H9 (cell line): ENCODE measurements around the gene MICAL3. TPM values are rescaled to one million over a fixed set of nuclear protein-coding genes. Genes with fewer than 3 reads are reported as not detected.

Experiments used
- DNase-seq: peaks from one replicate; pipeline ENCODE4 v3.0.0-alpha.2; 2017
- H2AFZ ChIP-seq: one replicate; pipeline ENCODE4 v1.6.1; 2013; ENCODE audit warnings: mild to moderate bottlenecking, low read length, control low read depth, moderate library complexity
- H2AK5ac ChIP-seq: 2 replicates; pipeline ENCODE4 v1.6.1; 2013; ENCODE audit warnings: low read length, control low read depth, mixed read lengths; ENCODE audit not compliant: insufficient read length
- H2BK120ac ChIP-seq: one replicate; pipeline ENCODE4 v1.6.1; 2013; ENCODE audit warnings: low read depth, mild to moderate bottlenecking, low read length, control low read depth, inconsistent platforms; ENCODE audit not compliant: poor library complexity, severe bottlenecking
- H2BK12ac ChIP-seq: 2 replicates; pipeline ENCODE4 v1.6.1; 2013; ENCODE audit warnings: low read length, control low read depth, mixed read lengths, low read depth; ENCODE audit not compliant: insufficient read length
- H2BK15ac ChIP-seq: 2 replicates; pipeline ENCODE4 v1.6.1; 2013; ENCODE audit warnings: low read depth, low read length, control low read depth
- H2BK20ac ChIP-seq: one replicate; pipeline ENCODE4 v1.6.1; 2013; ENCODE audit warnings: low read depth, mild to moderate bottlenecking, low read length, control low read depth, inconsistent platforms; ENCODE audit not compliant: poor library complexity, severe bottlenecking
- H2BK5ac ChIP-seq: 2 replicates; pipeline ENCODE4 v1.6.1; 2013; ENCODE audit warnings: low read length, control low read depth, mixed read lengths; ENCODE audit not compliant: insufficient read length
- H3K14ac ChIP-seq: 2 replicates; pipeline ENCODE4 v1.6.1; 2013; ENCODE audit warnings: low read length, control low read depth; ENCODE audit not compliant: insufficient read depth
- H3K18ac ChIP-seq: 2 replicates; pipeline ENCODE4 v1.6.1; 2013; ENCODE audit warnings: low read depth, mild to moderate bottlenecking, mixed read lengths, low read length, control low read depth; ENCODE audit not compliant: insufficient read length
- H3K23ac ChIP-seq: 2 replicates; pipeline ENCODE4 v1.6.1; 2013; ENCODE audit warnings: low read length, control low read depth, mixed read lengths, low read depth; ENCODE audit not compliant: insufficient read length
- H3K23me2 ChIP-seq: 2 replicates; pipeline ENCODE4 v1.6.1; 2013; ENCODE audit warnings: low read depth, mild to moderate bottlenecking, mixed read lengths, low read length, control low read depth; ENCODE audit not compliant: insufficient read length, poor library complexity, severe bottlenecking
- H3K27ac ChIP-seq: 2 replicates; pipeline ENCODE4 v1.5.1; 2013; ENCODE audit warnings: low read length, control low read depth, mixed read lengths, low read depth; ENCODE audit not compliant: insufficient read length
- H3K27me3 ChIP-seq: 2 replicates; pipeline ENCODE4 v1.6.1; 2013; ENCODE audit warnings: low read length, control low read depth, inconsistent platforms; ENCODE audit not compliant: insufficient read depth
- H3K4ac ChIP-seq: 2 replicates; pipeline ENCODE4 v1.6.1; 2013; ENCODE audit warnings: low read depth, mild to moderate bottlenecking, control low read depth, inconsistent platforms, low read length, moderate library complexity
- H3K4me1 ChIP-seq: 2 replicates; pipeline ENCODE4 v1.6.1; 2013; ENCODE audit warnings: low read length, control low read depth, inconsistent platforms; ENCODE audit not compliant: insufficient read depth
- H3K4me2 ChIP-seq: 2 replicates; pipeline ENCODE4 v1.6.1; 2013; ENCODE audit warnings: low read length, control low read depth, mixed read lengths; ENCODE audit not compliant: insufficient read length, insufficient read depth
- H3K56ac ChIP-seq: 2 replicates; pipeline ENCODE4 v1.6.1; 2013; ENCODE audit warnings: low read depth, mild to moderate bottlenecking, mixed read lengths, low read length, control low read depth; ENCODE audit not compliant: insufficient read length
- H3K79me1 ChIP-seq: 2 replicates; pipeline ENCODE4 v1.6.1; 2013; ENCODE audit warnings: low read depth, mild to moderate bottlenecking, moderate library complexity, low read length, control low read depth, inconsistent platforms; ENCODE audit not compliant: insufficient read depth, poor library complexity, severe bottlenecking
- H3K79me2 ChIP-seq: 2 replicates; pipeline ENCODE4 v1.6.1; 2013; ENCODE audit warnings: low read length, control low read depth, inconsistent platforms; ENCODE audit not compliant: insufficient read depth
- H3K9ac ChIP-seq: 2 replicates; pipeline ENCODE4 v1.6.1; 2013; ENCODE audit warnings: low read length, control low read depth, mixed read lengths; ENCODE audit not compliant: insufficient read length; ENCODE audit errors: extremely low read depth
- H3K9me3 ChIP-seq: one replicate; pipeline ENCODE4 v1.6.1; 2013; ENCODE audit warnings: low read depth, low read length, inconsistent platforms; ENCODE audit not compliant: control insufficient read depth
- H3T11ph ChIP-seq: one replicate; pipeline ENCODE4 v1.6.1; 2013; ENCODE audit warnings: mild to moderate bottlenecking, low read length, control low read depth, inconsistent platforms
- H4K20me1 ChIP-seq: one replicate; pipeline ENCODE4 v1.6.1; 2013; ENCODE audit not compliant: control insufficient read depth, insufficient read length, insufficient read depth
- H4K5ac ChIP-seq: 2 replicates; pipeline ENCODE4 v1.6.1; 2013; ENCODE audit warnings: low read depth, mild to moderate bottlenecking, mixed read lengths, low read length, control low read depth; ENCODE audit not compliant: insufficient read length
- H4K8ac ChIP-seq: replicated peaks from 2 replicates; pipeline ENCODE4 v1.6.1; 2013; ENCODE audit warnings: low read length, control low read depth, mixed read lengths, low read depth; ENCODE audit not compliant: insufficient read length
- H4K91ac ChIP-seq: 2 replicates; pipeline ENCODE4 v1.6.1; 2013; ENCODE audit warnings: low read depth, mild to moderate bottlenecking, moderate library complexity, mixed read lengths, low read length, control low read depth; ENCODE audit not compliant: insufficient read length
- H3K27ac Mint-ChIP-seq, 3 experiments: 2 replicates in 2 of 3; 3 replicates in 1 of 3; pipeline ENCODE4 v1.8.0; 2020 to 2021; ENCODE audit warnings: mixed read lengths in 3 of 3, mild to moderate bottlenecking in 1 of 3, moderate library complexity in 1 of 3
- H3K27me3 Mint-ChIP-seq: 2 replicates; pipeline ENCODE4 v1.8.0; 2021; ENCODE audit warnings: low read depth, mild to moderate bottlenecking, moderate library complexity, mixed read lengths
- H3K36me3 Mint-ChIP-seq, 3 experiments: 2 replicates in 2 of 3; 3 replicates in 1 of 3; pipeline ENCODE4 v1.8.0; 2020 to 2021; ENCODE audit warnings: low read depth in 3 of 3, mixed read lengths in 3 of 3; ENCODE audit not compliant: insufficient read depth in 1 of 3
- H3K4me1 Mint-ChIP-seq, 2 experiments: 2 replicates each; pipeline ENCODE4 v1.8.0; 2020; ENCODE audit warnings: mixed read lengths in 2 of 2
- H3K4me3 Mint-ChIP-seq, 2 experiments: 2 replicates in 1 of 2; 3 replicates in 1 of 2; pipeline ENCODE4 v1.8.0; 2020 to 2021; ENCODE audit warnings: mild to moderate bottlenecking in 2 of 2, mixed read lengths in 2 of 2, moderate library complexity in 1 of 2
- H3K9me3 Mint-ChIP-seq, 2 experiments: 2 replicates in 1 of 2; 3 replicates in 1 of 2; pipeline ENCODE4 v1.8.0; 2020; ENCODE audit warnings: mild to moderate bottlenecking in 2 of 2, mixed read lengths in 2 of 2, moderate library complexity in 1 of 2
- CTCF ChIP-seq: fragments of 200-600 bp; sonication (generic); conservative IDR thresholded peaks from 3 replicates; pipeline ENCODE4 v1.8.0; 2021; ENCODE audit warnings: antibody characterized with exemption, mild to moderate bottlenecking
- WGBS: extraction: QIAGEN DNeasy Blood & Tissue Kit; methylation state at CpG from one replicate; pipeline ENCODE4 v1.1.7; 2013; ENCODE audit warnings: missing lambda C conversion rate, low lambda C conversion rate, mixed read lengths; ENCODE audit not compliant: insufficient read length; ENCODE audit errors: extremely low coverage; 5-methylcytosine and 5-hydroxymethylcytosine counted together
- total RNA-seq: library from RNA; stranded (reverse); gene quantifications from 2 replicates; pipeline ENCODE4 v1.2.1, GENCODE V29; 2021

Gene MICAL3
- total RNA-seq, 1 experiment from 2014 or later: 50.2 TPM

- H4K91ac ChIP-seq: no peak overlapping the region
- no peaks in the 10 kb centered on the region for H3K27me3 ChIP-seq
- H2BK120ac ChIP-seq: no peak overlapping the region
Measured at GRCh38 chr22:17833489-17833888, 190.9 kb downstream of the MICAL3 start.

More at GRCh38 chr22:17833489-17833888, 190.9 kb downstream of the MICAL3 start:
- H3K18ac ChIP-seq: no peak overlapping the region
- peaks cover 5 to 9% (median 5%) of the 10 kb centered on the region in 3 experiments; a peak in 4 of 7 replicates for H3K36me3 Mint-ChIP-seq
- H3K4me1 Mint-ChIP-seq: peaks cover 10 to 13% of the 10 kb centered on the region in 2 experiments
- DNase-seq: no peak
- no peak overlapping the region for H3K4me3 Mint-ChIP-seq
- no peaks in the 10 kb centered on the region for H3K23me2 ChIP-seq
- H3K4ac ChIP-seq: no peak overlapping the region
- H3K56ac ChIP-seq: no peak overlapping the region
- no peaks in the 10 kb centered on the region for H3K79me1 ChIP-seq
- no peak overlapping the region for H3K14ac ChIP-seq
- no peaks in the 10 kb centered on the region for H3K4me1 ChIP-seq
- H3K9me3 Mint-ChIP-seq: no peaks in the 10 kb centered on the region
- no peak overlapping the region for H3K23ac ChIP-seq
- no peak overlapping the region for H3K27ac ChIP-seq
- no peak overlapping the region for H4K5ac ChIP-seq
- H3T11ph ChIP-seq: no peak overlapping the region
- no peaks in the 10 kb centered on the region for H3K9me3 ChIP-seq
- H2BK20ac ChIP-seq: no peak overlapping the region
- H3K9ac ChIP-seq: no peak overlapping the region
- H2BK15ac ChIP-seq: no peak overlapping the region
- H2BK5ac ChIP-seq: no peak overlapping the region
- no peak overlapping the region for H3K27ac Mint-ChIP-seq
- H3K79me2 ChIP-seq: no peaks in the 10 kb centered on the region
- no peak overlapping the region for H2AK5ac ChIP-seq
- no CpG with 5 or more reads among the region's 12 CpGs for WGBS
- H3K4me2 ChIP-seq: no peak overlapping the region
- no peak for TF ChIP-seq CTCF
- H4K8ac ChIP-seq: no peak overlapping the region
- no peak overlapping the region for H2AFZ ChIP-seq
- no peaks in the 10 kb centered on the region for H3K27me3 Mint-ChIP-seq
- H2BK12ac ChIP-seq: no peak overlapping the region
- peaks cover 2% of the 10 kb centered on the region for H4K20me1 ChIP-seq
